CD4-positive, alpha-beta T cell treated with Interferon gamma for 1 hour (primary cell): ENCODE results near the gene PTPRCAP.

Experiments used
- DNase-seq: peaks from one replicate; pipeline ENCODE4 v3.0.0-alpha.2; 2020

The PTPRCAP gene

DNA sequence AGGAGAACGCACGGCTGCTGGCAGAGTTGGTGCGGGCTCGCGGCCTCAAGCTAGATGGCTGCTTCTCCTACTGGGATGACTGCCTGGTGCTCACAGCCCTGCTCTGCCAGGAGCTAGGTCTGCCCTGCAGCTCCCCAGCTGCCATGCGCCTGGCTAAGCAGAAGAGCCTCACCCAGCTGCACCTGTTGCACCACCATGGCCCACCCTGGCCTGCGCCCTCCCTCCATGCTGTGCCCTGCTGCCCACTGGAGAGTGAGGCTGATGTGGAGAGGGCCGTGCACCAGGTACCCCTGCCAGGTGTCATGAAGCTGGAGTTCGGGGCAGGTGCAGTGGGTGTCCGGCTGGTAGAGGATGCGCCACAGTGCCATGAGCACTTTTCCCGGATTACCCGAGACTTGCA is 14.0 kb downstream of the PTPRCAP start:
- DNase-seq = no peak

DNA sequence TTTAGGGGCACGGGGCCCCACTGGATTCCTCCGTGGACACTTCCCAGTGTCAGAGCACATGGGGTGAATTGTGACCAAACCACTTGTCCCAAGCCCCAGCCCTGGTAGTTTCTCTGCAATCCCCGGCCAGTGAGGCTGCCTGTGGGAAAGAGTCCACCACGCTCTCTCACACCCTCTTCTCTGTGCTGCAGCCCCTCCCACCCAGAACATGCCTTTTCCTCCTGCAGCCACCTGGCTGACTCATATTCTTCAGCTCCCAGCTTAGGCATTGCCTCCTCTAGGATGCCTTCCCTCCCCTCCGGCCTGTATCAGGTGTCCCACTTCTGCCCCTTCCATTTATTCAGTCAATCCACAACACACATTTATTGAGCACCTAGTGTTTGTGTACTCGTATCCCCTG is 14.6 kb downstream of the PTPRCAP start:
- no peak for DNase-seq

GRCh38 chr11:67421430-67422031 is 16.0 kb downstream of the PTPRCAP start:
- DNase-seq = no peak

- DNase-seq = peak; percentile 97
These were observed 16.6 kb downstream of the PTPRCAP start for GRCh38 chr11:67420646-67421429.

DNA sequence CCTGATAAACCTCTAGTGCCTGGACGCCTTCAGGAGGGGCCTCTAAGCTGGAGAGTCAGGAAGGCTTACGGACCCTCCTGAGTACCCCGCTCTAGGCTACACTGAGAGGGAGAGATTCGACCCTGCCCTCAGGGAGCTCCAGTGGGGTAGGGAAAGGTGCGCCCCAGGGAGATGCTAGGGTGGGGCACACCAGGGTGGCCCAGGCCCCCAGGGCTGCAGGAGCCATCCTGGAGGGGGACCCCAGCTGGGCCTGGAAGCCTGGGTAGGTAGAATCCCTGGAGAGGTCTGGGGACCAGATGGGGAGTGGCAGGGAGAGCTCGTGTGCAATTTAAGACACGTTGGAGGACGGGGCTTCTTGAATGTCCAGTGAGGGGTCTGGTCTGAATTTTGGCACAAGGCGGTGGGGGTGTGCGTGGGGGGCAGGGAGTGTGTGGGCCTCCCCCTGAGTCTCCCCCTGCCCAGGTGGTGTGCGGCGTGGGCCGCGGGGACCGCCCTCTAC is 17.3 kb downstream of the PTPRCAP start:
- no peak for DNase-seq

DNA sequence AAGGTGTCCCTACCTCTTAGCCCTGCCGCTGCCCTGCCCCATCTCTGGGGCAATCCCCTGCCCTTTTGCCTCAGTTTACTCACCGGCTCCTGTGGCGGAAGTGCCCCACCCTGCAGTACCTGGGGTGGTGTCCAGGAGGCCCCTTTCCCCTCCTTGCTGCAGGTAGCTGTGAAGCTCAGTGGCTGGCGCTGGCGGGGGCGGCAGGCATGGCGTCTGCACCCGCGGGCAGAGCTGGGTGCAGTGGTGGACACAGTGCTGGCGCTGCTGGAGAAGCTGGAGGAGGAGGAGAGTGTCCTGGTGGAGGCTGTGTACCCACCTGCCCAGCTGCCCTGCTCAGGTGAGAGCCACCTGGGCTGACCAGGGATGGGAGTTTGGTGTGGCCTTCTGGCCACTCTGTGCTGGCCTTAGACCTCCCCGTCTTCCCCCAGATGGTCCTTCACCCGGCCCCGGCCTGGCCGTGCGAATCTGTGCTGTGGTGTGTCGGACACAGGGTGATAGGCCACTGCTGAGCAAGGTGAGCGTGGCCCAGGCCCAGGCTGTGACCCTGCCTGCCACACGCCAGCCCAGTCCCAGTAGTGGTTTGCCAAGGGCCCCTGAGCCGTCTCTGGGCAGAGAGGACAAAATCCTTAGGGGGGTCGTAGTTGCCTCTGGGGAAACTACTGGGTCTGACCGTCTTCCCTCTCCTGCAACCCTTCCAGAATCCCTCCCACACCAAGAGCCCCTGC is 18.0 kb downstream of the PTPRCAP start:
- DNase-seq = no peak

- DNase-seq = peak; percentile 63
These were observed 18.8 kb downstream of the PTPRCAP start for GRCh38 chr11:67418476-67419281.

DNA sequence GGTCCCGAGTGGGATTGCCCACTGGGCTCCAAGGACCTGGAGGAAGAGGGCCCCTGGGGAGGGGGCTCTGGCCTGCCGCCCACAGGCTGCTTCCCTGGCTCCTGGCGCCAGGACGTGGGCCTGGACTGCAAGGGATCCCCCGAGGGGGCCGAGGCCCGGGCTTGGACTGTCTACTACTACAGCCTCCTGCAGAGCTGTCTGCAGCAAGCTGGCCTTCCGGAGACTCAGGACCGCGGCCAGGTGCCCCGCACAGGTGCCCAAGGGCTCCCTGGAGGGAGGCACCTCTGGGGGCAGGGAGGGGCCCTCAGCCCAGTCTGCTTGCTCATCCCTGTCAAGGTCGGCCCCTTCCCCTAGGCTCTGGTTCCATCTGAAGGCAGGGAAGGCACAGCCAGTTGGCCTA is 20.1 kb downstream of the PTPRCAP start:
- no peak for DNase-seq

DNA sequence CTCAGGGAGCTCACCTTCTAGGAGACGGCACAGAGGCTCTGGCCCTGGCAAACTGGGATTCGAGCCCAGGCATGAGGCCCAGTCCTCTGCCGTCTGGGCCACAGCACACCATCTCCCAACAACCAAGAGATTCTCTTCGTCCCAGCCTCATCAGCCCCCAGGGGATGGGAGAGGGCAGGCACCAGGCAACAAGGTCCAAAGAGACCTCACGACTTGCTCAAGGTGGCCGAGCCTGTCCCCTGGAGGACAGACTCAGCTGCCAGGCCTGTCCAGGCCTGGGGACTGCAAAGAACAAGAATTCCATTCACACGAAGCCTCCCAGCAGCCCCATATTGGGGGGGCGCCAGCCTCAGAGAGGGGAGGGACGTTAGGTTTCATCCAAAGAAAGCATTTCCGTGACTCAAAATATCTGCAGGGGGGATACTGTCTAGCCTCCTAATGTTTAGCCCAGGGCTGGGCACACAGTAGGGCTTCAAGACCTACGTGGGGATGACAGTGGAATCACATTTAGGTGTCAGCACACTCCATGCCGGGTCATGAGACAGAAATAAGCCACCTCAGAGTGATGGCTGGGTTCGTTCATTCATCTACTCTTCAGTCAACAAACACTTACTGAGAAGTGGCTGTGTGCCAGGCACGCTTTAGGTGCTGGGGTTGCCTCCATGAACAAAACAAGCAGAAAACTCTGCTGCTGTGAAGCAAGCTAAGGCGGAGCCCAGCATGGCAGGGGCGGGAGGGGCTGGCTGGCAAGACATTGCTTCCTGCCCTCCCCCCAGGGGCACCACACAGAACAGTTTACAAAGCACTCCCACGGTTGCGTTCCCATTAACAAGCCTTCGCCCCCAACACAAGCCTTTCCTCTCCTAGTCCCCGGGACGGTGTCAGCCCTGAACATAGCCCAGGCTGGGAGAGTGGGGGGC is 20.8 kb downstream of the PTPRCAP start:
- peak; percentile 86 for DNase-seq

DNA sequence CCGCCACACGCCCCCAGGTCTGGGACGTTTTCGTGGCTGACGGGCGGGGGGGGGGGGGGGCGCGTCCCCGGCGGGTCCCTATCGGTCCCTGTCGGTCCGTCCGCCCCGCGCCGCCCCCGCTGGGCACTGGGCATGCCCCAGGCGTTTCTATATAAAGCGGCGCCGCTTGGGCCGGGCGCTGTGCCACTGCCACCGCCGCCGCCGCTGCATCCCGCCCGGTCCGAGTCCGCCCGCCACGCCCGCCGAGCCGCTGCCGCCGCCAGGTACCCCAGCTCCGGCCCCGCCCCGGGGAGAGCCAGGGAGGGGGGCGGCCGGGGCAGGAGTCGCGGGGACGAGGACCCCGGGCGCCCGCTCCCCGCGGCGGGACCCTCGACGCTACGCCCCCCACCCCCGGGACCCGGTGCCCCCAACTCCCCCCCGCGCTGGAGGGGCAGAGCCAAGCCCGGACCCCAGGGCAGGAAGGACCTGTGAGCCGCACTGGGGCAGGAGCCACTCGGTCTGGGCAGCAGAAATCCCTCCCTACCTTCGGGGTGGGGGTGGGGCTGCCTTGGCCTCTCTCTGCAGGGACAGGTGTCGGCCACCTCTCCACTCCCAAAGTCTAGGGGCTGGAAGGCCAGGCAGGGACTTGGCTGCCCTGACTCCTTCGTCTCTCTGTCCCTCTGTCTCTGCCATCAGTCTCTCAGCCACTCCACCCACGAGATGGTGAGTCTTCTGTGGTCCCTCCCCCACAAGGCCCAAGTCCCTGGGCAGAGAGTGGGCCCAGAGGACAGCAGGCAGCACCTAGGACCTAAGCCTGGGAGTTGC is 21.8 kb downstream of the PTPRCAP start, which contains the start of gene CARNS1:
TSS of gene CARNS1 (plus strand) at position 178 of the 804 bp plus-strand sequence. CDS start at position 700, 522 bp downstream.
- DNase-seq = no peak

DNA sequence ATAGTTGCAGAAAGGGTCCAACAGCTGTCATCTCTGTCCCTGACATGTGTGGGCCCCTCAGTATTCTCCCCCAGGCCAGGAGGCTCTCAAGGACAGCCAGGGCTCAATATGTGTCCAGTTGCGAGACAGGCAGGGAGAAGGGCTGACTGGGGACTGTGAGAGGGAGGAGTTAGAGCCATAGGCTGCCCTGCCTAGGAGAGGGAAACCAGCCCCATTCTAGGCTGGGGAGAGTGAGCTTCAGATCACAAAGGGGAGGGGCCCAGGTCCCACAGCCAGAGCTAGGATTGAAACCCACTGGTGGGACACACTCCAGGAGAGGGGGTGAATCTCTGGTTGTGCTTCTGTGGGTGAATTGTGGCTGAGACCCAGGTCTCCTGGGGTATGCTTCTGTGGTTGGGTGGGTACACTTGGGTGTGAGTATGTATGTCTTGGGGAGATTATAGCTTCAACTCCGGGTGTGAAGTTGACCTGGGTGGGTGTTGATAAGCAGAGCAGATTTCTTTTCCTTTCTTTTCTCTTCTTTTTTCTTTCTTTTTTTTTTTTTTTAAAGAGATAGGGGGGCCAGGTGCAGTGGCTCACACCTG is 24.1 kb downstream of the PTPRCAP start:
- DNase-seq = no peak

GRCh38 chr11:67412495-67413179 is 24.8 kb downstream of the PTPRCAP start:
- no peak for DNase-seq

- DNase-seq = no peak
These were observed 25.7 kb downstream of the PTPRCAP start for GRCh38 chr11:67411785-67412152.

GRCh38 chr11:67410984-67411784 is 26.3 kb downstream of the PTPRCAP start:
- DNase-seq = no peak

- no peak for DNase-seq
These were observed 27.1 kb downstream of the PTPRCAP start for GRCh38 chr11:67410369-67410831.

DNA sequence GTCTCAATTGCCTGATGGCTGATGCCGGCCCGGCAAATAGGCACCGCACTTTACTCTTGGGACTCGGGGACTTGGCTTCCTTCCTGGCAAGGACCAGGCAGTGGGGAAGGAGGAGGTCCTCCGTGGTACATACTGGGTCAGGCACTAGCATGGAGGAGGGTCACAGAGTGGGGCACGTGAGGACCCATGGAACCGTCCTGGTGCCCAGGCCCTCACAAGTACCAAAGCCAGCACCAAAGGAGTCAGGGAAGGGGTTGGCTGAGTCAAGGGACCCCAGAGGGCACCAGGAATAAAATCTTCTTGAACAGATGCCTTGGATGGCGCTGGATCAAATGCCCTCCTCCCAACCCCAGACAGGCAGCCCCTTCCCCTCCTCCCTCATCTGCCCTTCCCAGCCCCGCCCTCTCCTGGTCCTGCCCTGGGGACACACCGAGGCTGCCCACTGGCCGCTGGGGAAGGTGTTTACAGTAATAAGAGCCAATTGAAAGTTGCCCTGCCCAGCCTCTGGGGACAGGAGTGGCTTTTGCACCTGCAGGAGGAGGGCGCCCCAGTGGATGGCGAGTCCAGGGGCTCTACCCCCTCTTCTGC is 27.6 kb downstream of the PTPRCAP start:
- peak; percentile 45 for DNase-seq

- DNase-seq = peak; percentile 76
These were observed 28.2 kb downstream of the PTPRCAP start for GRCh38 chr11:67409261-67409666.
